Fibroblast of villous mesenchyme (primary cell): Measurements from ENCODE around the gene LHX8. TPM values are rescaled to one million over a fixed set of nuclear protein-coding genes. Genes with fewer than 3 reads are reported as not detected.
"Not testable (repeated sequence)": the region's sequence is repeated elsewhere in the genome, so short reads cannot be mapped to it uniquely, and the experiment has no call there.

Source experiments
- DNase-seq: peaks from one replicate; pipeline ENCODE4 v3.0.0-alpha.2; 2010; ENCODE audit warnings: low read depth
- H3K4me3 ChIP-seq: 2 replicates; pipeline ENCODE4 v1.5.1; 2011; ENCODE audit warnings: low read depth, mild to moderate bottlenecking, low read length
- CTCF ChIP-seq: IDR thresholded peaks from 2 replicates; pipeline ENCODE4 v1.5.1; 2012; ENCODE audit warnings: low read depth, mild to moderate bottlenecking, low read length; ENCODE audit not compliant: insufficient read depth
- total RNA-seq: library from RNA; depleted of rRNA; stranded (reverse); fragments of >200 nt; gene quantifications from 2 replicates; pipeline ENCODE4 v1.2.3, GENCODE V29; 2012

LHX8 gene
- total RNA-seq, 1 donor, result under 0.01 TPM

GRCh38 chr1:75100481-75101092 is 33.6 kb upstream of the LHX8 start:
- TF ChIP-seq CTCF, result no peak
- no peak overlapping the region for H3K4me3 ChIP-seq
- no peak for DNase-seq

- not testable (repeated sequence) for DNase-seq
Measured at GRCh38 chr1:75112362-75112951, 21.7 kb upstream of the LHX8 start.

GRCh38 chr1:75115654-75116053 is 18.5 kb upstream of the LHX8 start:
- no peak overlapping the region for H3K4me3 ChIP-seq
- no peak for TF ChIP-seq CTCF
- DNase-seq, result no peak

More at GRCh38 chr1:75112362-75112951, 21.7 kb upstream of the LHX8 start:
- H3K4me3 ChIP-seq, result not testable (repeated sequence)

- DNase-seq, result no peak
- no peak overlapping the region for H3K4me3 ChIP-seq
- no peak for TF ChIP-seq CTCF
Measured at GRCh38 chr1:75123756-75124155, 10.4 kb upstream of the LHX8 start.

- no peak for TF ChIP-seq CTCF
- no peak overlapping the region for H3K4me3 ChIP-seq
- no peak for DNase-seq
Measured at GRCh38 chr1:75124510-75124909, 9.7 kb upstream of the LHX8 start.

GRCh38 chr1:75125161-75125726 is 8.9 kb upstream of the LHX8 start:
- no peak overlapping the region for H3K4me3 ChIP-seq
- no peak for TF ChIP-seq CTCF
- DNase-seq, result no peak

DNA sequence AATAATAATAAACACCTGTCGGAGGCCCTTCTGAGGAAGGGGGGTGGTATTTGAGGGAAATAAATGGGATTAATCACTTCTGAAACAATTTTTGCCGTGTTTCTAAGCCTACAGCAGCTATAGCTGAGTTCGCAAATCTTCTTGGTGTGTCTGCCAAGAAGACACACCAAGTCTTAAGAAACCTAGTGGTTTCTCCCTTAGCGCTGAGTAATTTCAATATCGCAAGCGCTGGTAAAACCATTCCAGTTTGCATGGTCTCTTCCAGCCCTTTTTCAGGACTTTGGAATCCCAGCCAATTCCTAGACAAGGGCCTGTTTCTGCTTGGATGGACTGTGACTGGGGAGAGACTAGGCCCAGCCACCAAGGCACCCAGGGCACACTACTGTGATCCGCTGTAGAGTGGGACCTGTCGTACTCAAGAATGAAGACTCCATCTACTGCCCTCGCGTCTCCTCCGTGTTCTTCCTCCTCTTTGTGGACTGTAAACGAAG is 7.5 kb upstream of the LHX8 start:
- no peak for DNase-seq
- H3K4me3 ChIP-seq, result no peak overlapping the region
- TF ChIP-seq CTCF, result no peak
